Measurements from ENCODE around the gene JAKMIP1. TPM values are rescaled to one million over a fixed set of nuclear protein-coding genes. Genes with fewer than 3 reads are reported as not detected.

JAKMIP1 gene
- total RNA-seq, 1 donor, result not detected

GRCh38 chr4:6228158-6229067 lies 28.1 kb upstream of the JAKMIP1 start:
- Histone ChIP-seq H3K27ac (ENCODE audit: low read depth, low read length) (no peak overlapping the region), H3K79me2 (ENCODE audit: insufficient read depth, low read length) (no peaks in the 10 kb centered on the region), H3K27me3 (ENCODE audit: insufficient read depth, low read length) (no peaks in the 10 kb centered on the region), H3K9me3 (ENCODE audit: low read depth, low read length) (no peaks in the 10 kb centered on the region), H3K36me3 (ENCODE audit: insufficient read depth, low read length) (no peaks in the 10 kb centered on the region), H3K4me2 (ENCODE audit: insufficient read depth, low read length) (no peak overlapping the region), H4K20me1 (ENCODE audit: insufficient read depth, low read length) (no peaks in the 10 kb centered on the region), H3K4me3 (ENCODE audit: insufficient read depth, low read length) (no peak overlapping the region), H3K4me1 (ENCODE audit: insufficient read depth, low read length) (no peaks in the 10 kb centered on the region), H2AFZ (ENCODE audit: low read length) (no peak overlapping the region)
- TF ChIP-seq CTCF (IDR thresholded peaks at IDR 0.05; ENCODE audit: extremely low read depth, low read depth, low read length), result no peak
- DNase-seq (ENCODE audit: insufficient read length, low spot score, missing footprints), result no peak

GRCh38 chr4:6227412-6228157 lies 27.2 kb upstream of the JAKMIP1 start:
- no peaks in the 10 kb centered on the region for H4K20me1 ChIP-seq (ENCODE audit: insufficient read depth, low read length)
- H3K9me3 ChIP-seq (ENCODE audit: low read depth, low read length), result no peaks in the 10 kb centered on the region
- no peaks in the 10 kb centered on the region for H3K4me1 ChIP-seq (ENCODE audit: insufficient read depth, low read length)
- H3K4me2 ChIP-seq (ENCODE audit: insufficient read depth, low read length), result no peak overlapping the region
- no peak for DNase-seq (ENCODE audit: insufficient read length, low spot score, missing footprints)
- H3K27ac ChIP-seq (ENCODE audit: low read depth, low read length), result no peak overlapping the region
- no peaks in the 10 kb centered on the region for H3K79me2 ChIP-seq (ENCODE audit: insufficient read depth, low read length)
- no peak for TF ChIP-seq CTCF (IDR thresholded peaks at IDR 0.05; ENCODE audit: extremely low read depth, low read depth, low read length)
- H2AFZ ChIP-seq (ENCODE audit: low read length), result no peak overlapping the region
- no peak overlapping the region for H3K4me3 ChIP-seq (ENCODE audit: insufficient read depth, low read length)
- H3K27me3 ChIP-seq (ENCODE audit: insufficient read depth, low read length), result peaks cover 3% of the 10 kb centered on the region
- no peaks in the 10 kb centered on the region for H3K36me3 ChIP-seq (ENCODE audit: insufficient read depth, low read length)

- Histone ChIP-seq H2AFZ (ENCODE audit: low read length) (no peak overlapping the region), H3K27ac (ENCODE audit: low read depth, low read length) (no peak overlapping the region), H3K4me1 (ENCODE audit: insufficient read depth, low read length) (no peaks in the 10 kb centered on the region), H3K27me3 (ENCODE audit: insufficient read depth, low read length) (peaks cover 6% of the 10 kb centered on the region), H3K79me2 (ENCODE audit: insufficient read depth, low read length) (no peaks in the 10 kb centered on the region), H3K4me3 (ENCODE audit: insufficient read depth, low read length) (no peak overlapping the region), H3K4me2 (ENCODE audit: insufficient read depth, low read length) (no peak overlapping the region), H3K9me3 (ENCODE audit: low read depth, low read length) (no peaks in the 10 kb centered on the region), H3K36me3 (ENCODE audit: insufficient read depth, low read length) (no peaks in the 10 kb centered on the region), H4K20me1 (ENCODE audit: insufficient read depth, low read length) (no peaks in the 10 kb centered on the region)
- no peak for DNase-seq (ENCODE audit: insufficient read length, low spot score, missing footprints)
- no peak for TF ChIP-seq CTCF (IDR thresholded peaks at IDR 0.05; ENCODE audit: extremely low read depth, low read depth, low read length)
Observed at GRCh38 chr4:6226506-6226905, 26.2 kb upstream of the JAKMIP1 start.

DNA sequence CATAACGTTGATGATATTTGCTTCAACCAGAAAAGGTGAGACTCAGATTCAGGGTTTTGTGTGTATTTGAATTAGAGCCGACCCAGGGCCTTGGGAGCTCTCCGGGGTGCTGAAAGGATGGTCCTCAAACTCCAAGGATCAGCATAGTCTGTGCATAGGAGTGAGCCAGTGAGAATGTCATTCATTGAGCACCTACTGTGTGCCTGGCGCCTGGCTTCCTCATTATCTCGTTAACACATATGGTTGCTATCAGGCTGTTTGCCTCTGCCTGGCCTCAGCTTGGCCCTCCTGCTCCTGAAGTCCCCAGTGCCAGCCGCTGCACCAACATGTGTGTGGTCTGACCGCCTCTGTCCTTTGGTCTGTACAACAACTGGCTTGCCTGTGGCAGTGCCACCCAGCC lies 25.1 kb upstream of the JAKMIP1 start:
- Histone ChIP-seq H3K9me3 (ENCODE audit: low read depth, low read length) (no peaks in the 10 kb centered on the region), H3K4me3 (ENCODE audit: insufficient read depth, low read length) (no peak overlapping the region)
- DNase-seq (ENCODE audit: insufficient read length, low spot score, missing footprints), result no peak

More for the DNA sequence above, 25.1 kb upstream of the JAKMIP1 start:
- no peaks in the 10 kb centered on the region for H3K4me1 ChIP-seq (ENCODE audit: insufficient read depth, low read length)
- H3K36me3 ChIP-seq (ENCODE audit: insufficient read depth, low read length), result no peaks in the 10 kb centered on the region
- TF ChIP-seq CTCF (IDR thresholded peaks at IDR 0.05; ENCODE audit: extremely low read depth, low read depth, low read length), result no peak
- no peaks in the 10 kb centered on the region for H4K20me1 ChIP-seq (ENCODE audit: insufficient read depth, low read length)
- peaks cover 6% of the 10 kb centered on the region for H3K27me3 ChIP-seq (ENCODE audit: insufficient read depth, low read length)
- no peak overlapping the region for H3K4me2 ChIP-seq (ENCODE audit: insufficient read depth, low read length)
- no peaks in the 10 kb centered on the region for H3K79me2 ChIP-seq (ENCODE audit: insufficient read depth, low read length)
- H3K27ac ChIP-seq (ENCODE audit: low read depth, low read length), result no peak overlapping the region
- H2AFZ ChIP-seq (ENCODE audit: low read length), result no peak overlapping the region
